Activated B cell treated with CpG ODN at 0.5 μM for 24 hours (primary cell): ENCODE measurements around the gene MT3. TPM values are rescaled to one million over a fixed set of nuclear protein-coding genes. Genes with fewer than 3 reads are reported as not detected.

Experiments
- ATAC-seq: fragments of 200-7000 bp; cut with Tn5 transposase; one replicate; pipeline ENCODE4 v1.10.0; 2021; ENCODE audit warnings: low read depth, mild to moderate bottlenecking, moderate library complexity
- CTCF ChIA-PET: fragments of 350-600 bp; sonication (Branson Sonifier 250); formaldehyde crosslinking; loops from one replicate; lab custom pipeline; 2021; ENCODE audit warnings: antibody characterized with exemption; lab: Charles Lee
- POLR2A ChIA-PET: fragments of 350-600 bp; sonication (Branson Sonifier 250); formaldehyde crosslinking; loops from one replicate; lab custom pipeline; 2021; ENCODE audit warnings: antibody characterized with exemption; lab: Charles Lee
- DNase-seq: peaks from one replicate; pipeline ENCODE4 v3.0.0; 2022
- H3K27ac Mint-ChIP-seq: one replicate; pipeline ENCODE4 v1.8.0; 2020; ENCODE audit warnings: mixed read lengths
- H3K27me3 Mint-ChIP-seq: one replicate; pipeline ENCODE4 v1.8.0; 2021; ENCODE audit warnings: mixed read lengths
- H3K36me3 Mint-ChIP-seq: one replicate; pipeline ENCODE4 v1.8.0; 2021; ENCODE audit warnings: low read depth, mixed read lengths
- H3K4me1 Mint-ChIP-seq: one replicate; pipeline ENCODE4 v1.8.0; 2021; ENCODE audit warnings: mixed read lengths
- H3K4me3 Mint-ChIP-seq: one replicate; pipeline ENCODE4 v1.8.0; 2020; ENCODE audit warnings: mild to moderate bottlenecking, mixed read lengths
- H3K9me3 Mint-ChIP-seq: one replicate; pipeline ENCODE4 v1.8.0; 2020; ENCODE audit warnings: mixed read lengths
- CTCF ChIP-seq: fragments of 200-600 bp; IDR thresholded peaks from one replicate; pipeline ENCODE4 v1.8.0; 2022; ENCODE audit warnings: antibody characterized with exemption, mild to moderate bottlenecking
- intact Hi-C: fragments of 100-400 bp; cut with micrococcal nuclease; formaldehyde crosslinking; loops from one replicate; pipeline ENCODE4 v1.15.1; 2024
- total RNA-seq: library from RNA; stranded (reverse); gene quantifications from 2 replicates; pipeline ENCODE4 v1.2.3, GENCODE V29; 2022

Gene MT3
- total RNA-seq, 1 donor from 2014 or later: not detected

DNA sequence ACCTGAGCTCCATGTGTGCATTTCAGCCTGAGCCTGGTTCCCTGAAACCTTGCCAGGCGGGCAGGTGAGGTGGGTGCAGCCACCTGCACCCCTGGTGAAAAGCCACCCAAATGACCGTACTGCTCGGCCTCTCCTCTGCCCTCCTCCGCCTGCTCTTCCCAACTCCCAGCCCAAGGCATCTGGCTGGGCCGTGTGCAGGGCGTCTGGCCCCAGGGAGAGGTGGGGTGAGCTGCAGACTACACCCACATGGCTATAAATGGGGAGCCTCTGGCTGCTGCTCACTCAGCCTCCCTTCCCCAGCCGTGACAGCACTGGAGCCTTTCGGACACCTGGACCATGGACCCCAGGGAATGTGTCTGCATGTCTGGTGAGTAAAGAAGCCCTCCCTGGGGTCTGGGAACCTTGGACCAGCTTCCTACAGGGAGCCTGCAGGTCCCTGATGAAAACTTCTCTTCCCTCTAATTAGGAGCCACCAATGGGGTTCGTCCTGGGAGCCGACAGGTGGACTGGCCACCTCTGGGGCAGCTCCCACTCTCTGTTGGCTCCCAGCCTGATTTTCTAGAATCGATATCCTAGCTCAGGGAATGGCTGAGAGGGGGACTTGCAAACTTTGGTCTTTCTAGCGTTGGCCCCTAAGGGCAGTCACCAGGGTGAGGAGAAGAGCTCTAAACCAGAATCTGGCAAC lies 24.4 kb upstream of the MT3 start, which contains the start of gene MT4:
MT4 (plus strand) TSS at position 281 of the 685 bp plus-strand sequence; CDS start at position 337, 56 bp downstream.
- H3K9me3 Mint-ChIP-seq: no peaks in the 10 kb centered on the region
- peaks cover 18% of the 10 kb centered on the region for H3K27me3 Mint-ChIP-seq
- H3K4me3 Mint-ChIP-seq: no peak within 1 kb of the TSS
- H3K27ac Mint-ChIP-seq: no peak within 1 kb of the TSS
- no peaks in the 10 kb centered on the region for H3K36me3 Mint-ChIP-seq
- ATAC-seq (no peak), DNase-seq (no peak)
- ChIA-PET CTCF (no interaction called here), POLR2A (no interaction called here)
- H3K4me1 Mint-ChIP-seq: no peaks in the 10 kb centered on the region
- no peak for TF ChIP-seq CTCF
- intact Hi-C loops: no loop called here

DNA sequence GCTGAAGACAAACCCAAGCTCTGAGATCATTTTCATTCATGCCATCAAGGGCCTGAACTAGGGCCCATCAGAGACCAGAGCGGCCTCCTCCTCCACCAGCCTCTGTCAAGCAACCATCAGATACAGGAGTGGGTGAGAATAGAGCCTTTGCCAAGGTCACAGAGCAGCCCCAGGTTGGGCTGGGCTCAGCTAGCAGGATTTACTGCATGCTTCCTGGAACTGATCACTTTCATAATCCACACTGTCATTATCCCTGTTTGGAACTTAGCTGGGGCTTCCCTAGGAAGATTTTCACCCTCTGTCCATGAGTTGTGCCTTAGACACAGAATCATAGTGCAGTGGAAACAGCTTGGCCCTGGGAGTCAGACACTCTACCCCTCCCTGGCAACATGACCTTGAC lies 19.4 kb upstream of the MT3 start:
- DNase-seq: no peak
- intact Hi-C loops: loop anchor here (10.0 kb wide), 1 partner anchor 55 kb away; no protein-coding TSS in a partner anchor
- H3K9me3 Mint-ChIP-seq: peaks cover 5% of the 10 kb centered on the region
- H3K27me3 Mint-ChIP-seq: peaks cover 12% of the 10 kb centered on the region
- H3K4me1 Mint-ChIP-seq: no peaks in the 10 kb centered on the region
- H3K27ac Mint-ChIP-seq: no peak overlapping the region
- H3K36me3 Mint-ChIP-seq: no peaks in the 10 kb centered on the region
- ChIA-PET POLR2A (no interaction called here), CTCF (no interaction called here)
- ATAC-seq: no peak
- TF ChIP-seq CTCF: no peak
- no peak overlapping the region for H3K4me3 Mint-ChIP-seq

DNA sequence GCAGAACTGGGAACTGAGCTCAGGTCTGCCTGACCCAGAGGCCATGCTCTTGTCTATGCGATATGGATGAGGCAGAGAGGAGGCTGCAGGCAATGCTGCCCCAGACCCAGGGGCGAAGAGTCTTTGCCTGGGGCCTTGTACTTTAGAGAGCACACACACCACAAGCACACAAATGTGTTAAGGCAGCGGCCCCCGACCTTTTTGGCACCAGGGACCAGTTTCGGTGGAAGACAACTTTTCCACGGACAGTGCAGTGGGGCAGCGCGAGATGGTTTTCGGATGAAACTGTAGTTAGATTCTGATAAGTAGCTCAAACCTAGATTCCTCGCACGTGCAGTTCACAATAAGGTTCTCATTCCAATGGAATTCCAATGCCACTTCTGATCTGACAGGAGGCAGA lies 17.8 kb upstream of the MT3 start:
- ChIA-PET POLR2A (no interaction called here), CTCF (no interaction called here)
- TF ChIP-seq CTCF: no peak
- Mint-ChIP-seq H3K27ac (no peak overlapping the region), H3K27me3 (peaks cover 4% of the 10 kb centered on the region), H3K4me3 (no peak overlapping the region), H3K9me3 (peaks cover 5% of the 10 kb centered on the region), H3K36me3 (no peaks in the 10 kb centered on the region), H3K4me1 (no peaks in the 10 kb centered on the region)
- intact Hi-C loops: loop anchor here (10.0 kb wide), 1 partner anchor 57 kb away; no protein-coding TSS in a partner anchor
- ATAC-seq (no peak), DNase-seq (no peak)

DNA sequence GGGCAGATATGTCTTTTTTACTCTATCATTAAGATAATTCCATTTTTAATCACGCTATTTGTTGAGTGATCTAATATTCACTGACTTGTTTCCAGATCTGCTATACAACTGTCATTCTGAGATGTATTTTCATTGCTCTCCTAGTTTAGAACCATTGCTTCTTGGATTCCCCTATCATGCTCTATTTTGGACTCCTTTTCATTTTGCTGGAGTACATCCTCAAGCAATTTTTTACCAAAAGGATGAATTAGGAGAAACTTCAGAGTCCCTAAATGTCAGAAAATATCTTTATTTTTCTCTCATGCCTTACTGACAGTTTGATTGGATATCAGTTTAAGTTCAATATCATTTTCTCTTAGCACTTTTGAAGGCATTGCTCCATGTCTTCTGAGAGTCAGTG lies 14.7 kb upstream of the MT3 start:
- TF ChIP-seq CTCF: no peak
- DNase-seq (no peak), ATAC-seq (no peak)
- ChIA-PET CTCF (no interaction called here), POLR2A (no interaction called here)
- Mint-ChIP-seq H3K36me3 (no peaks in the 10 kb centered on the region), H3K9me3 (peaks cover 5% of the 10 kb centered on the region), H3K4me3 (no peak overlapping the region), H3K27me3 (no peaks in the 10 kb centered on the region), H3K4me1 (no peaks in the 10 kb centered on the region), H3K27ac (no peak overlapping the region)
- intact Hi-C loops: loop anchor here (5.0 to 10.0 kb wide), 3 partner anchors 60 to 593 kb away; partner anchors contain the start of gene MT1X

- intact Hi-C loops: loop anchor here (1.0 to 10.0 kb wide), 5 partner anchors 24 to 591 kb away; partner anchors contain the start of gene MT1X
- no peaks in the 10 kb centered on the region for H3K4me1 Mint-ChIP-seq
- no peak overlapping the region for H3K27ac Mint-ChIP-seq
- ChIA-PET CTCF (interaction anchor here (0.7 to 2.6 kb wide), 6 partner anchors 24 to 125 kb away, joined by 3 to 34 read pairs (median 3); no protein-coding TSS in a partner anchor), POLR2A (interaction anchor here (1.0 kb wide), 1 partner anchor 125 kb away, joined by 7 read pairs; no protein-coding TSS in a partner anchor)
- H3K4me3 Mint-ChIP-seq: no peak overlapping the region
- TF ChIP-seq CTCF: no peak
- DNase-seq: peak; percentile 67
- ATAC-seq: peak; percentile 96
- H3K9me3 Mint-ChIP-seq: peaks cover 5% of the 10 kb centered on the region
- H3K27me3 Mint-ChIP-seq: peaks cover 3% of the 10 kb centered on the region
- H3K36me3 Mint-ChIP-seq: no peaks in the 10 kb centered on the region
These were observed 12.6 kb upstream of the MT3 start for GRCh38 chr16:56576585-56577299.
